Measurements from ENCODE around the gene TWSG1. TPM values are rescaled to one million over a fixed set of nuclear protein-coding genes. Genes with fewer than 3 reads are reported as not detected.

The TWSG1 gene
- total and polyA plus RNA-seq, 4 donors = 11.8 to 55.8 (median 21.6) TPM

DNA sequence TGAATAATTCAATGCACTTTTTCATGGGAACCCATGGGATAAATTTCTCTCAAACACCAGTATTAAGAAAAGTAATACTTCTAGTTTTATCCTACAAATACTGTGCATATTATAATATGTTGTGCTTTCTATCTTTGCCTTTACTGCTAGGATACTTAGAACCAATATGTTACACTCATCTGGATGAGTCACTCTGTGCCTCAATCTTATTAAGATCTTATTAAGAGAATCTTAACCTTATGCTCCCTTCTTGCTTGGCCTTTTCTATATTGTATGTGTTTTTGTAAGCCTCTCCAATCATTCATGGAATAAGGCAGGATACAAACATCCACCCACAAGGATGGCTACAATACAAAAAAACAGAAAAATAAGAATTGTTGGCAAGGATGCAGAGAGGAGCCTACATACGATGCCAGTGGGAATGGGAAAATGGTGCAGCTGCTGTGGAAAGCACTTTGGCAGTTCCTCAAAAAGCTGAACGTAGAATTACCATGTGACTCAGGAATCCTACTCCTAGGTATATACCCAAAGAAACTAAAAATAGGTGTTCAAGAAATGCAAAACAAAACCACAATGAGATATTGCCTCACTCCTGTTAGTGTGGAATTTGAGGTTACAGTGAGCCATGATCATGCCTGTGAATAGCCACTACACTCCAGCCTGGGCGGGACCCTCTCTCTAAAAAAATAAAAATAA, 10.7 kb upstream of the TWSG1 start:
- ATAC-seq (ENCODE audit: insufficient read depth, low FRiP score) (no peak), DNase-seq (no peak)
- WGBS, 2 donors = 66 to 73% methylated on average over 3 of the region's 3 CpGs
- Histone ChIP-seq H3K4me1 (ENCODE audit: control insufficient read depth in 5 of 5, insufficient read depth in 5 of 5, low read length in 5 of 5) (peaks cover 0 to 18% (median 2%) of the 10 kb centered on the region in 5 donors), H3K27me3 (ENCODE audit: control insufficient read depth in 3 of 3, insufficient read depth in 3 of 3, low read length in 2 of 3) (no peaks in the 10 kb centered on the region), H3K9me3 (ENCODE audit: control insufficient read depth in 4 of 4, insufficient read depth in 3 of 4, low read length in 3 of 4) (peaks cover 0 to 6% (median 3%) of the 10 kb centered on the region in 4 donors), H3K9ac (ENCODE audit: insufficient read depth in 1 of 2, low read length in 2 of 2) (no peak overlapping the region), H3K36me3 (ENCODE audit: control insufficient read depth in 4 of 4, insufficient read depth in 4 of 4, low read length in 4 of 4) (no peaks in the 10 kb centered on the region), H3K27ac (ENCODE audit: low read depth in 1 of 2, low read length in 1 of 2) (no peak overlapping the region), H3K4me3 (no peak overlapping the region)
- no peak for TF ChIP-seq CTCF (IDR thresholded peaks at IDR 0.05; ENCODE audit: control extremely low read depth, extremely low read depth)

GRCh38 chr18:9325716-9326115, 8.9 kb upstream of the TWSG1 start:
- Histone ChIP-seq H3K4me3 (no peak overlapping the region), H3K27ac (ENCODE audit: low read depth in 1 of 2, low read length in 1 of 2) (no peak overlapping the region), H3K4me1 (ENCODE audit: control insufficient read depth in 5 of 5, insufficient read depth in 5 of 5, low read length in 5 of 5) (peaks cover 0 to 16% (median 2%) of the 10 kb centered on the region in 5 donors), H3K9ac (ENCODE audit: insufficient read depth in 1 of 2, low read length in 2 of 2) (no peak overlapping the region), H3K36me3 (ENCODE audit: control insufficient read depth in 4 of 4, insufficient read depth in 4 of 4, low read length in 4 of 4) (no peaks in the 10 kb centered on the region), H3K9me3 (ENCODE audit: control insufficient read depth in 4 of 4, insufficient read depth in 3 of 4, low read length in 3 of 4) (peaks cover 0 to 5% (median 2%) of the 10 kb centered on the region in 4 donors), H3K27me3 (ENCODE audit: control insufficient read depth in 3 of 3, insufficient read depth in 3 of 3, low read length in 2 of 3) (no peaks in the 10 kb centered on the region)
- 52 to 60% methylated on average over 2 of the region's 2 CpGs for WGBS, 2 donors
- no peak for DNase-seq
- TF ChIP-seq CTCF (IDR thresholded peaks at IDR 0.05; ENCODE audit: control extremely low read depth, extremely low read depth) = no peak
- ATAC-seq (ENCODE audit: insufficient read depth, low FRiP score) = no peak

GRCh38 chr18:9328776-9329175, 5.8 kb upstream of the TWSG1 start:
- DNase-seq (no peak), ATAC-seq (ENCODE audit: insufficient read depth, low FRiP score) (no peak)
- TF ChIP-seq CTCF (IDR thresholded peaks at IDR 0.05; ENCODE audit: control extremely low read depth, extremely low read depth) = no peak
- no peak overlapping the region for H3K4me3 ChIP-seq
- peaks cover 0 to 5% (median 2%) of the 10 kb centered on the region in 4 donors for H3K9me3 ChIP-seq (ENCODE audit: control insufficient read depth in 4 of 4, insufficient read depth in 3 of 4, low read length in 3 of 4)
- H3K9ac ChIP-seq (ENCODE audit: insufficient read depth in 1 of 2, low read length in 2 of 2) = no peak overlapping the region
- no peaks in the 10 kb centered on the region for H3K36me3 ChIP-seq (ENCODE audit: control insufficient read depth in 4 of 4, insufficient read depth in 4 of 4, low read length in 4 of 4)
- 73 to 78% methylated on average over 2 of the region's 2 CpGs for WGBS, 2 donors
- H3K4me1 ChIP-seq (ENCODE audit: control insufficient read depth in 5 of 5, insufficient read depth in 5 of 5, low read length in 5 of 5) = no peaks in the 10 kb centered on the region
- H3K27me3 ChIP-seq (ENCODE audit: control insufficient read depth in 3 of 3, insufficient read depth in 3 of 3, low read length in 2 of 3) = no peaks in the 10 kb centered on the region
- no peak overlapping the region for H3K27ac ChIP-seq (ENCODE audit: low read depth in 1 of 2, low read length in 1 of 2)

Measured in lung (tissue), 12 donors.